Uterus (tissue), 2 donors: ENCODE results near the gene STRN.
"Not testable (repeated sequence)": the region's sequence is repeated elsewhere in the genome, so short reads cannot be mapped to it uniquely, and the experiment has no call there.

ENCODE experiments used
- POLR2A ChIP-seq, 2 donors: fragments of 450-650 bp; IDR thresholded peaks; one replicate each; pipeline ENCODE4 v1.6.1; 2016; ENCODE audit warnings: antibody characterized with exemption in 2 of 2, mild to moderate bottlenecking in 1 of 2, moderate library complexity in 1 of 2
- TF ChIP-seq, protein P1 (sequence below), 4 experiments: fragments of 200-600 bp in 2 of 4; fragments of 450-650 bp in 2 of 4; sonication (generic) in 2 of 4; IDR thresholded peaks; one replicate each; pipeline ENCODE4 v1.5.1; 2016 to 2019; ENCODE audit warnings: antibody characterized with exemption in 4 of 4, mild to moderate bottlenecking in 2 of 4, moderate library complexity in 1 of 4

DNA sequence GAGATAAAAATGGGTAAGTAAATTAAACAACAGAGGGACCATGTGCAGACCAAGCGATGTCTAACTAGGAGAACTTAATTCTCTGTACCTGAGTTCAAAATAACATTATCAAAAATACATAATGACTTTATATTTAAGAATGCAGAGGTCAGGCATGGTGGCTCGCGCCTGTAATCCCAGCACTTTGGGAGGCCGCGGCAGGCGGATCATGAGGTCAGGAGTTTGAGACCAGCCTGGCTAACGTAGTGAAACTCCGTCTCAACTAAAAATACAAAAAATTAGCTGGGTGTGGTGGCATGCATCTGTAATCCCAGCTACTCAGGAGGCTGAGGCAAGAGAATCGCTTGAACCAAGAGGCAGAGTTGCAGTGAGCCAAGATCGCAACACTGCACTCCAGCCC is 21.1 kb downstream of the STRN start:
- TF ChIP-seq, protein P1, sequence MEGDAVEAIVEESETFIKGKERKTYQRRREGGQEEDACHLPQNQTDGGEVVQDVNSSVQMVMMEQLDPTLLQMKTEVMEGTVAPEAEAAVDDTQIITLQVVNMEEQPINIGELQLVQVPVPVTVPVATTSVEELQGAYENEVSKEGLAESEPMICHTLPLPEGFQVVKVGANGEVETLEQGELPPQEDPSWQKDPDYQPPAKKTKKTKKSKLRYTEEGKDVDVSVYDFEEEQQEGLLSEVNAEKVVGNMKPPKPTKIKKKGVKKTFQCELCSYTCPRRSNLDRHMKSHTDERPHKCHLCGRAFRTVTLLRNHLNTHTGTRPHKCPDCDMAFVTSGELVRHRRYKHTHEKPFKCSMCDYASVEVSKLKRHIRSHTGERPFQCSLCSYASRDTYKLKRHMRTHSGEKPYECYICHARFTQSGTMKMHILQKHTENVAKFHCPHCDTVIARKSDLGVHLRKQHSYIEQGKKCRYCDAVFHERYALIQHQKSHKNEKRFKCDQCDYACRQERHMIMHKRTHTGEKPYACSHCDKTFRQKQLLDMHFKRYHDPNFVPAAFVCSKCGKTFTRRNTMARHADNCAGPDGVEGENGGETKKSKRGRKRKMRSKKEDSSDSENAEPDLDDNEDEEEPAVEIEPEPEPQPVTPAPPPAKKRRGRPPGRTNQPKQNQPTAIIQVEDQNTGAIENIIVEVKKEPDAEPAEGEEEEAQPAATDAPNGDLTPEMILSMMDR (IDR thresholded peaks at IDR 0.05), result not testable (repeated sequence)
- TF ChIP-seq POLR2A (IDR thresholded peaks at IDR 0.05), result not testable (repeated sequence)
